Endodermal cell (in vitro differentiated cells): ENCODE data around the gene BHLHE40. TPM values are rescaled to one million over a fixed set of nuclear protein-coding genes. Genes with fewer than 3 reads are reported as not detected.

Experiments
- DNase-seq: peaks from one replicate; pipeline ENCODE4 v3.0.0-alpha.2; 2017
- H3K27ac ChIP-seq: 2 replicates; pipeline ENCODE4 v1.5.1; 2013; ENCODE audit warnings: mild to moderate bottlenecking, low read depth, low read length, moderate library complexity
- H3K27me3 ChIP-seq: 2 replicates; pipeline ENCODE4 v1.6.1; 2013; ENCODE audit warnings: mild to moderate bottlenecking, low read length, moderate library complexity; ENCODE audit not compliant: insufficient read depth, control insufficient read depth, poor library complexity, severe bottlenecking
- H3K36me3 ChIP-seq: 2 replicates; pipeline ENCODE4 v1.7.0; 2013; ENCODE audit warnings: mild to moderate bottlenecking, low read length, moderate library complexity; ENCODE audit not compliant: control insufficient read depth, insufficient read depth
- H3K4me1 ChIP-seq: one replicate; pipeline ENCODE4 v1.7.0; 2013; ENCODE audit warnings: low read length; ENCODE audit not compliant: control insufficient read depth, insufficient read depth
- H3K4me3 ChIP-seq: 2 replicates; pipeline ENCODE4 v1.5.1; 2013; ENCODE audit warnings: mild to moderate bottlenecking, low read length, moderate library complexity
- H3K9ac ChIP-seq: 2 replicates; pipeline ENCODE4 v1.6.1; 2013; ENCODE audit warnings: mild to moderate bottlenecking, low read length, moderate library complexity; ENCODE audit not compliant: poor library complexity, severe bottlenecking; ENCODE audit errors: extremely low read depth
- H3K9me3 ChIP-seq: 2 replicates; pipeline ENCODE4 v1.6.1; 2013; ENCODE audit warnings: mild to moderate bottlenecking, low read length, moderate library complexity; ENCODE audit not compliant: control insufficient read depth
- H3K27ac Mint-ChIP-seq: 2 replicates; pipeline ENCODE4 v1.8.0; 2020; ENCODE audit warnings: mixed read lengths
- H3K27me3 Mint-ChIP-seq: 2 replicates; pipeline ENCODE4 v1.8.0; 2021; ENCODE audit warnings: mild to moderate bottlenecking, mixed read lengths; ENCODE audit not compliant: insufficient read depth
- H3K36me3 Mint-ChIP-seq: 2 replicates; pipeline ENCODE4 v1.8.0; 2020; ENCODE audit warnings: low read depth, mixed read lengths
- H3K4me1 Mint-ChIP-seq: 2 replicates; pipeline ENCODE4 v1.8.0; 2020; ENCODE audit warnings: mixed read lengths
- H3K4me3 Mint-ChIP-seq: 2 replicates; pipeline ENCODE4 v1.8.0; 2020; ENCODE audit warnings: mild to moderate bottlenecking, moderate library complexity, mixed read lengths
- H3K9me3 Mint-ChIP-seq: 2 replicates; pipeline ENCODE4 v1.8.0; 2020; ENCODE audit warnings: mild to moderate bottlenecking, mixed read lengths
- WGBS, 2 experiments: methylation state at CpG; one replicate each; pipeline versions ENCODE4 v1.1.5 to v1.1.7; 2013; ENCODE audit warnings: missing lambda C conversion rate in 2 of 2, mixed read lengths in 1 of 2; ENCODE audit not compliant: insufficient coverage in 1 of 2, insufficient read length in 1 of 2; 5-methylcytosine and 5-hydroxymethylcytosine counted together
- total RNA-seq, 2 donors: library from RNA; stranded (reverse); fragmentation: NEBNext Ultra II Directional in 1 of 2; extraction: Animal tissue kit (Norgen Biotek cat#: 25700) in 1 of 2; gene quantifications; 2 replicates in 1 of 2; 3 replicates in 1 of 2; pipeline ENCODE4 v1.2.1, GENCODE V29; 2021
- TF ChIP-seq, protein P1 (sequence below): fragments of 200-600 bp; sonication (generic); conservative IDR thresholded peaks from 2 replicates; pipeline ENCODE4 v1.5.0; 2021; ENCODE audit warnings: antibody characterized with exemption, mild to moderate bottlenecking

The BHLHE40 gene
- total RNA-seq, 2 donors from 2014 or later: 2.6 to 2.9 TPM

GRCh38 chr3:4956099-4956498 is 23.1 kb upstream of the BHLHE40 start:
- DNase-seq: no peak
- Mint-ChIP-seq H3K4me1 (peaks cover 12% of the 10 kb centered on the region), H3K9me3 (peaks cover 10% of the 10 kb centered on the region), H3K27ac (no peak overlapping the region), H3K27me3 (no peaks in the 10 kb centered on the region), H3K4me3 (no peak overlapping the region), H3K36me3 (no peaks in the 10 kb centered on the region)
- WGBS, 2 experiments: 82 to 100% methylated on average over 1 to 2 of the region's 2 CpGs
- Histone ChIP-seq H3K9me3 (peaks cover 6% of the 10 kb centered on the region), H3K36me3 (no peaks in the 10 kb centered on the region), H3K4me1 (no peaks in the 10 kb centered on the region), H3K27ac (no peak overlapping the region), H3K9ac (no peak overlapping the region), H3K27me3 (no peaks in the 10 kb centered on the region), H3K4me3 (no peak overlapping the region)
- TF ChIP-seq, protein P1, sequence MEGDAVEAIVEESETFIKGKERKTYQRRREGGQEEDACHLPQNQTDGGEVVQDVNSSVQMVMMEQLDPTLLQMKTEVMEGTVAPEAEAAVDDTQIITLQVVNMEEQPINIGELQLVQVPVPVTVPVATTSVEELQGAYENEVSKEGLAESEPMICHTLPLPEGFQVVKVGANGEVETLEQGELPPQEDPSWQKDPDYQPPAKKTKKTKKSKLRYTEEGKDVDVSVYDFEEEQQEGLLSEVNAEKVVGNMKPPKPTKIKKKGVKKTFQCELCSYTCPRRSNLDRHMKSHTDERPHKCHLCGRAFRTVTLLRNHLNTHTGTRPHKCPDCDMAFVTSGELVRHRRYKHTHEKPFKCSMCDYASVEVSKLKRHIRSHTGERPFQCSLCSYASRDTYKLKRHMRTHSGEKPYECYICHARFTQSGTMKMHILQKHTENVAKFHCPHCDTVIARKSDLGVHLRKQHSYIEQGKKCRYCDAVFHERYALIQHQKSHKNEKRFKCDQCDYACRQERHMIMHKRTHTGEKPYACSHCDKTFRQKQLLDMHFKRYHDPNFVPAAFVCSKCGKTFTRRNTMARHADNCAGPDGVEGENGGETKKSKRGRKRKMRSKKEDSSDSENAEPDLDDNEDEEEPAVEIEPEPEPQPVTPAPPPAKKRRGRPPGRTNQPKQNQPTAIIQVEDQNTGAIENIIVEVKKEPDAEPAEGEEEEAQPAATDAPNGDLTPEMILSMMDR: no peak

DNA sequence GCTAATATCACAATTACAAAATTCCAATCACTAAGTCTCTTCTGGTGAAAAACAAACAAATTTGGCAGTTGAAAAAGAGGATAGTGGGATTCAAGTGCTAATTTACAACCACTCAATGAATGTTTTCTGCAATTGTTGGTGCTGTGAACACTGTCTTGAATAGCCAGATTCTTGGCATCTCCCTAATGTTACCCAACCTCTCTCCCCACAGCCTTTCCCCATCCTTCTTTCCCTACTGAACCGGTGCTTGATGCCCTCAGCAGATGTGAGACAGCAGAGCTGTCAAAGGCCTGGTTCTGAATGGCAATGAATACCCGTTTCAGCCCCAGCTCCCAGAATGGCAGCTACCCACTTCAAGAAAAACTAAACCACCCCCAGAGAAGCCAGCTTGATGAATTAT is 22.5 kb upstream of the BHLHE40 start:
- Histone ChIP-seq H3K9me3 (peaks cover 6% of the 10 kb centered on the region), H3K4me1 (no peaks in the 10 kb centered on the region), H3K9ac (no peak overlapping the region), H3K27me3 (no peaks in the 10 kb centered on the region), H3K36me3 (no peaks in the 10 kb centered on the region), H3K4me3 (no peak overlapping the region), H3K27ac (no peak overlapping the region)
- 83% methylated on average over 2 of the region's 2 CpGs; no CpG with 5 or more reads in 1 of the 2 experiments for WGBS, 2 experiments
- Mint-ChIP-seq H3K9me3 (peaks cover 10% of the 10 kb centered on the region), H3K36me3 (no peaks in the 10 kb centered on the region), H3K27ac (no peak overlapping the region), H3K4me1 (peaks cover 12% of the 10 kb centered on the region), H3K27me3 (no peaks in the 10 kb centered on the region), H3K4me3 (no peak overlapping the region)
- DNase-seq: no peak
- TF ChIP-seq, protein P1: no peak

GRCh38 chr3:4957978-4958377 is 21.3 kb upstream of the BHLHE40 start:
- no peaks in the 10 kb centered on the region for H3K27me3 Mint-ChIP-seq
- Histone ChIP-seq H3K27me3 (no peaks in the 10 kb centered on the region), H3K4me1 (no peaks in the 10 kb centered on the region), H3K27ac (no peak overlapping the region), H3K36me3 (no peaks in the 10 kb centered on the region), H3K4me3 (no peak overlapping the region), H3K9me3 (peaks cover 6% of the 10 kb centered on the region), H3K9ac (no peak overlapping the region)
- peaks cover 12% of the 10 kb centered on the region for H3K4me1 Mint-ChIP-seq
- H3K36me3 Mint-ChIP-seq: no peaks in the 10 kb centered on the region
- TF ChIP-seq, protein P1: no peak
- 58 to 59% methylated on average over 3 of the region's 3 CpGs for WGBS, 2 experiments
- H3K9me3 Mint-ChIP-seq: peaks cover 10% of the 10 kb centered on the region
- peak; percentile 69 for DNase-seq
- no peak overlapping the region for H3K27ac Mint-ChIP-seq
- H3K4me3 Mint-ChIP-seq: no peak overlapping the region
